Fibroblast of pulmonary artery (primary cell): ENCODE data around the gene TRPM4.

Experiments
- DNase-seq: peaks from one replicate; pipeline ENCODE4 v3.0.0-alpha.2; 2010; ENCODE audit warnings: low read depth
- H3K4me3 ChIP-seq: replicated peaks from 2 replicates; pipeline ENCODE4 v1.5.1; 2011; ENCODE audit warnings: low read depth, mild to moderate bottlenecking, control low read depth, low read length, moderate library complexity
- CTCF ChIP-seq: IDR thresholded peaks from 2 replicates; pipeline ENCODE4 v1.5.1; 2011; ENCODE audit warnings: mild to moderate bottlenecking, control low read depth, low read length, inconsistent platforms; ENCODE audit errors: missing control alignments

TRPM4 gene

GRCh38 chr19:49154279-49154678 lies 3.3 kb upstream of the TRPM4 start:
- no peak overlapping the region for H3K4me3 ChIP-seq

GRCh38 chr19:49155005-49155819 lies 2.4 kb upstream of the TRPM4 start, which contains the start of gene HRC:
Gene HRC, minus strand, starts transcription at chr19:49155396. Its CDS starts 159 bp downstream, at chr19:49155237.
- no peak for DNase-seq
- no peak within 1 kb of the TSS for H3K4me3 ChIP-seq
- no peak for TF ChIP-seq CTCF

More at GRCh38 chr19:49154279-49154678, 3.3 kb upstream of the TRPM4 start:
- DNase-seq: no peak
- TF ChIP-seq CTCF: no peak

GRCh38 chr19:49155820-49156346 lies 1.7 kb upstream of the TRPM4 start:
- TF ChIP-seq CTCF: no peak
- DNase-seq: no peak
- H3K4me3 ChIP-seq: no peak overlapping the region

GRCh38 chr19:49160450-49161189 lies 3.0 kb downstream of the TRPM4 start:
- no peak overlapping the region for H3K4me3 ChIP-seq
- no peak for TF ChIP-seq CTCF
- no peak for DNase-seq

GRCh38 chr19:49161987-49162386 lies 4.4 kb downstream of the TRPM4 start:
- no peak for TF ChIP-seq CTCF
- no peak for DNase-seq

GRCh38 chr19:49165111-49165750 lies 7.6 kb downstream of the TRPM4 start:
- H3K4me3 ChIP-seq: no peak overlapping the region
- no peak for DNase-seq
- TF ChIP-seq CTCF: no peak

More at GRCh38 chr19:49161987-49162386, 4.4 kb downstream of the TRPM4 start:
- no peak overlapping the region for H3K4me3 ChIP-seq
